Measurements from ENCODE around the gene SLC39A11.
"Not testable (repeated sequence)": the region's sequence is repeated elsewhere in the genome, so short reads cannot be mapped to it uniquely, and the experiment has no call there.

Gene SLC39A11

GRCh38 chr17:72665852-72666851 is 426.3 kb downstream of the SLC39A11 start:
- no peak for DNase-seq

- DNase-seq = no peak
Measured at GRCh38 chr17:72662827-72663190, 429.7 kb downstream of the SLC39A11 start.

- DNase-seq = no peak
Measured at GRCh38 chr17:72661945-72662826, 430.3 kb downstream of the SLC39A11 start.

GRCh38 chr17:72661116-72661944 is 431.2 kb downstream of the SLC39A11 start:
- DNase-seq = no peak

- DNase-seq = no peak
Measured at GRCh38 chr17:72660274-72661115, 432.0 kb downstream of the SLC39A11 start.

GRCh38 chr17:72659811-72660210 is 432.7 kb downstream of the SLC39A11 start:
- DNase-seq = no peak

- no peak for DNase-seq
Measured at GRCh38 chr17:72658675-72659074, 433.8 kb downstream of the SLC39A11 start.

- no peak for DNase-seq
Measured at GRCh38 chr17:72657467-72658317, 434.8 kb downstream of the SLC39A11 start.

GRCh38 chr17:72656130-72656763 is 436.2 kb downstream of the SLC39A11 start:
- no peak for DNase-seq

- no peak for DNase-seq
Measured at GRCh38 chr17:72654706-72655105, 437.8 kb downstream of the SLC39A11 start.

- no peak for DNase-seq
Measured at GRCh38 chr17:72651988-72652387, 440.5 kb downstream of the SLC39A11 start.

- DNase-seq = no peak
Measured at GRCh38 chr17:72648702-72649101, 443.8 kb downstream of the SLC39A11 start.

GRCh38 chr17:72646176-72646575 is 446.3 kb downstream of the SLC39A11 start:
- DNase-seq = no peak

GRCh38 chr17:72644492-72644891 is 448.0 kb downstream of the SLC39A11 start:
- no peak for DNase-seq

GRCh38 chr17:72643575-72644216 is 448.8 kb downstream of the SLC39A11 start:
- no peak for DNase-seq

- no peak for DNase-seq
Measured at GRCh38 chr17:72642720-72643119, 449.8 kb downstream of the SLC39A11 start.

- DNase-seq = no peak
Measured at GRCh38 chr17:72640415-72641165, 451.9 kb downstream of the SLC39A11 start.

- no peak for DNase-seq
Measured at GRCh38 chr17:72639711-72640110, 452.8 kb downstream of the SLC39A11 start.

- DNase-seq = not testable (repeated sequence)
Measured at GRCh38 chr17:72638932-72639331, 453.6 kb downstream of the SLC39A11 start.
